ENCODE results near the gene CASZ1. TPM values are rescaled to one million over a fixed set of nuclear protein-coding genes. Genes with fewer than 3 reads are reported as not detected.

CASZ1 gene
- total and polyA plus RNA-seq, 10 of the 15 experiments (the other 5 are each of a cell fraction or from before 2014, with no cell fraction given) = 0.52 to 9.8 (median 3.7) TPM

DNA sequence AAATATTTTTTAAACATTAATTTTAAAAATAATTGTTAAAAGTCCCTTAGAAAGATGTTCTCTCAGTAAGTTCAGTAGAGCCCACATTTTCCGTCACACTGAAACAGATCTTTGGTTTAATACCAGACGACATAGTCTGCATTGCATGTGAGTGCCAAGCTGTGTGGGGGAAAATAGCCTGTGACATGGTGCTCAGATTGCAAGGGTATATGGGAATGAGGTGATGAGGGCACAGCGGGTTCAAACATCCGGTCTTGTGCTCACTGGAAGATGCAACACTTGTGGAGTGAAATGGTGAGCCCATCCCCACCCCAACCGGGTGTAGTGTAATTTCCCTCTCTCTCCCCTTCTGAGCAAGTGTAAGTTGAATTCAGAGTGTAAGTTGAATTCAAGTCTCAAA is 207.4 kb downstream of the CASZ1 start (continued):
- TF ChIP-seq EGR1 (IDR thresholded peaks at IDR 0.05; ENCODE audit: borderline replicate concordance in 1 of 2, low read depth in 2 of 2, low read length in 2 of 2) (no peak), KLF5 (IDR thresholded peaks at IDR 0.05; ENCODE audit: partially characterized antibody) (no peak), KAT2A (conservative IDR thresholded peaks at IDR 0.05; ENCODE audit: control insufficient read depth, low read depth, low read length) (no peak), TAF1 (IDR thresholded peaks at IDR 0.05; ENCODE audit: borderline replicate concordance, low read depth, low read length) (no peak), NFIC (IDR thresholded peaks at IDR 0.05; ENCODE audit: low read depth, low read length) (no peak)
- TF ChIP-seq, protein P1, sequence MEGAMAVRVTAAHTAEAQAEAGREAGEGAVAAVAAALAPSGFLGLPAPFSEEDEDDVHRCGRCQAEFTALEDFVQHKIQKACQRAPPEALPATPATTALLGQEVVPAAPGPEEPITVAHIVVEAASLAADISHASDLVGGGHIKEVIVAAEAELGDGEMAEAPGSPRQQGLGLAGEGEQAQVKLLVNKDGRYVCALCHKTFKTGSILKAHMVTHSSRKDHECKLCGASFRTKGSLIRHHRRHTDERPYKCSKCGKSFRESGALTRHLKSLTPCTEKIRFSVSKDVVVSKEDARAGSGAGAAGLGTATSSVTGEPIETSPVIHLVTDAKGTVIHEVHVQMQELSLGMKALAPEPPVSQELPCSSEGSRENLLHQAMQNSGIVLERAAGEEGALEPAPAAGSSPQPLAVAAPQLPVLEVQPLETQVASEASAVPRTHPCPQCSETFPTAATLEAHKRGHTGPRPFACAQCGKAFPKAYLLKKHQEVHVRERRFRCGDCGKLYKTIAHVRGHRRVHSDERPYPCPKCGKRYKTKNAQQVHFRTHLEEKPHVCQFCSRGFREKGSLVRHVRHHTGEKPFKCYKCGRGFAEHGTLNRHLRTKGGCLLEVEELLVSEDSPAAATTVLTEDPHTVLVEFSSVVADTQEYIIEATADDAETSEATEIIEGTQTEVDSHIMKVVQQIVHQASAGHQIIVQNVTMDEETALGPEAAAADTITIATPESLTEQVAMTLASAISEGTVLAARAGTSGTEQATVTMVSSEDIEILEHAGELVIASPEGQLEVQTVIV (IDR thresholded peaks at IDR 0.05; ENCODE audit: borderline replicate concordance, partially characterized antibody) = no peak

GRCh38 chr1:10588640-10589039 is 207.8 kb downstream of the CASZ1 start:
- ATAC-seq (no peak), DNase-seq (ENCODE audit: low read depth, low spot score) (no peak), FAIRE-seq (no peak)
- no peak overlapping the region for H3K4me3 ChIP-seq
- no peaks in the 10 kb centered on the region for H3K79me2 ChIP-seq (ENCODE audit: control insufficient read depth, insufficient read depth, low read length)
- H3K9me3 ChIP-seq (replicated peaks; ENCODE audit: control insufficient read depth, insufficient read depth, low read length) = no peaks in the 10 kb centered on the region
- no peak overlapping the region for H3K4me2 ChIP-seq (ENCODE audit: control insufficient read depth, insufficient read depth)
- ChIA-PET RAD21 (ENCODE audit: unreplicated experiment) (no interaction called here), CTCF (no interaction called here), POLR2A (no interaction called here), SMC1A (ENCODE audit: uncharacterized antibody, unreplicated experiment) (no interaction called here)
- no peak overlapping the region for H2AFZ ChIP-seq (ENCODE audit: control insufficient read depth, low read depth, low read length)
- no peaks in the 10 kb centered on the region for H3K27me3 ChIP-seq (replicated peaks in 1 of 2; ENCODE audit: control insufficient read depth in 2 of 2, insufficient read depth in 2 of 2, low read length in 1 of 2)
- peaks cover 4% of the 10 kb centered on the region for H3K4me1 ChIP-seq (ENCODE audit: control insufficient read depth, insufficient read depth, low read length)
- TF ChIP-seq CHD2 (IDR thresholded peaks at IDR 0.05; ENCODE audit: borderline replicate concordance, low read depth, low read length) (no peak), CBFB (IDR thresholded peaks at IDR 0.05; ENCODE audit: low read depth) (no peak), MTA3 (IDR thresholded peaks at IDR 0.05; ENCODE audit: borderline replicate concordance, low read length) (no peak), HDGF (IDR thresholded peaks at IDR 0.05) (no peak), JUND (IDR thresholded peaks at IDR 0.05; ENCODE audit: low read depth, low read length) (no peak)
- TF ChIP-seq, protein P2, sequence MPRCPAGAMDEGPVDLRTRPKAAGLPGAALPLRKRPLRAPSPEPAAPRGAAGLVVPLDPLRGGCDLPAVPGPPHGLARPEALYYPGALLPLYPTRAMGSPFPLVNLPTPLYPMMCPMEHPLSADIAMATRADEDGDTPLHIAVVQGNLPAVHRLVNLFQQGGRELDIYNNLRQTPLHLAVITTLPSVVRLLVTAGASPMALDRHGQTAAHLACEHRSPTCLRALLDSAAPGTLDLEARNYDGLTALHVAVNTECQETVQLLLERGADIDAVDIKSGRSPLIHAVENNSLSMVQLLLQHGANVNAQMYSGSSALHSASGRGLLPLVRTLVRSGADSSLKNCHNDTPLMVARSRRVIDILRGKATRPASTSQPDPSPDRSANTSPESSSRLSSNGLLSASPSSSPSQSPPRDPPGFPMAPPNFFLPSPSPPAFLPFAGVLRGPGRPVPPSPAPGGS (IDR thresholded peaks at IDR 0.05; ENCODE audit: borderline replicate concordance, insufficient read depth, low read depth, low read length, poor library complexity, severe bottlenecking) = no peak
- intact Hi-C loops (cut with micrococcal nuclease; ENCODE audit: unreplicated experiment) (no loop called here), in situ Hi-C loops (cut with MboI) (no loop called here)
- no peak overlapping the region for H3K9ac ChIP-seq (ENCODE audit: control insufficient read depth, insufficient read depth, low read length)
- H3K27ac ChIP-seq (ENCODE audit: control insufficient read depth, insufficient read depth) = no peak overlapping the region
- no peaks in the 10 kb centered on the region for H4K20me1 ChIP-seq (ENCODE audit: control insufficient read depth, insufficient read depth)
- BruUV-seq (replicated peaks) = no TSS peak
- no peaks in the 10 kb centered on the region for H3K36me3 ChIP-seq (ENCODE audit: control insufficient read depth in 2 of 2, insufficient read depth in 2 of 2, low read length in 1 of 2)
- 87% methylated on average over 5 of the region's 5 CpGs for WGBS (ENCODE audit: insufficient coverage, insufficient replicate concordance, low lambda C conversion rate, missing lambda C conversion rate)
